Hepatocyte (in vitro differentiated cells): ENCODE measurements around the gene GLDN.

Experiments
- EZH2 ChIP-seq: fragments of 200-600 bp; sonication (generic); IDR thresholded peaks from 2 replicates; pipeline ENCODE4 v1.6.1; 2016; ENCODE audit warnings: antibody characterized with exemption, mild to moderate bottlenecking, borderline replicate concordance
- EZH2phosphoT487 ChIP-seq: fragments of 200-600 bp; sonication (generic); IDR thresholded peaks from one replicate; pipeline ENCODE4 v1.6.1; 2018; ENCODE audit warnings: antibody characterized with exemption, mild to moderate bottlenecking, low read depth, moderate library complexity; ENCODE audit not compliant: unreplicated experiment, severe bottlenecking
- TF ChIP-seq, protein P1 (sequence below): fragments of 200-600 bp; sonication (generic); IDR thresholded peaks from 2 replicates; pipeline ENCODE4 v1.5.1; 2016; ENCODE audit warnings: antibody characterized with exemption, mild to moderate bottlenecking; ENCODE audit not compliant: poor library complexity

DNA sequence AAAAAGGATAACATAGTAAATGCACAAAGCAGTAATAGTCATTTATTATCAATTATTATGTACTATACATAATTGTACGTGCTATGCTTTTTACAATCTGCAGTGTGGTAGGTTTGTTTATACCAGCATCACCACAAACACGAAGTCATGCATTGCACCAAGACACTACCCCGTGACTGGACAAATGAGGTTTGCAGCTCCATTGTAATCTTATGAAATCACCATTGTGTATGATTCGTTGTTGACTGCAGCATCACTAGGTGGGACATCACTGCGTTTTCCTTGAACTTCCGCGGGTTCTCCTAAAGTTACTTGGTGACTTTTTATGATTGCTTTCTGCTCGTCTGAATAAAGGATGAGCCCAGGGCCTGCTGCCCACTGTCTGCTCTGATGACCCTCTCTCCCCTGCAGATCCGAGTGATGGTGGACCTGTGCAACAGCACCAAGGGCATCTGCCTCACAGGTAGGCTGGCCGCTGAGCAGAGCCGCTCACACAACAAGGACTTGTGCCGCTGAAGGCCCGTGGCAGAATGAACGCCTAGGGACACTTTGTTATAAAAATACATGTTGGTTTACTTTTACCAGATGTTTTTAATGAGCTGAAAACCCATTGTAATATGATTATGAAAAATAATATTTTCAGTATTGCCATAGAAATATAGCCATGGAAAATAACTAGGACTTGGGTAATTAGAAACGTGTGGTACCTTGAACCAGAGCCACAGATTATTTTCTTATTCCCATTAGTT, 35.8 kb downstream of the GLDN start:
- TF ChIP-seq EZH2 (no peak), EZH2phosphoT487 (no peak)
- TF ChIP-seq, protein P1, sequence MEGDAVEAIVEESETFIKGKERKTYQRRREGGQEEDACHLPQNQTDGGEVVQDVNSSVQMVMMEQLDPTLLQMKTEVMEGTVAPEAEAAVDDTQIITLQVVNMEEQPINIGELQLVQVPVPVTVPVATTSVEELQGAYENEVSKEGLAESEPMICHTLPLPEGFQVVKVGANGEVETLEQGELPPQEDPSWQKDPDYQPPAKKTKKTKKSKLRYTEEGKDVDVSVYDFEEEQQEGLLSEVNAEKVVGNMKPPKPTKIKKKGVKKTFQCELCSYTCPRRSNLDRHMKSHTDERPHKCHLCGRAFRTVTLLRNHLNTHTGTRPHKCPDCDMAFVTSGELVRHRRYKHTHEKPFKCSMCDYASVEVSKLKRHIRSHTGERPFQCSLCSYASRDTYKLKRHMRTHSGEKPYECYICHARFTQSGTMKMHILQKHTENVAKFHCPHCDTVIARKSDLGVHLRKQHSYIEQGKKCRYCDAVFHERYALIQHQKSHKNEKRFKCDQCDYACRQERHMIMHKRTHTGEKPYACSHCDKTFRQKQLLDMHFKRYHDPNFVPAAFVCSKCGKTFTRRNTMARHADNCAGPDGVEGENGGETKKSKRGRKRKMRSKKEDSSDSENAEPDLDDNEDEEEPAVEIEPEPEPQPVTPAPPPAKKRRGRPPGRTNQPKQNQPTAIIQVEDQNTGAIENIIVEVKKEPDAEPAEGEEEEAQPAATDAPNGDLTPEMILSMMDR = no peak
